Heart left ventricle (tissue), 13 donors: Measurements from ENCODE around the gene TMEM11.

Source experiments
- CTCF ChIP-seq, 12 donors: fragments of 200-600 bp; sonication (generic) in 4 of 12; IDR thresholded peaks; one replicate each; pipeline versions ENCODE4 v1.5.0 to v1.8.0; 2018 to 2022; ENCODE audit warnings: antibody characterized with exemption in 12 of 12, mild to moderate bottlenecking in 5 of 12
- POLR2A ChIP-seq, 2 donors: fragments of 450-650 bp; IDR thresholded peaks; one replicate each; pipeline ENCODE4 v1.6.1; 2017; ENCODE audit warnings: antibody characterized with exemption in 2 of 2, mild to moderate bottlenecking in 2 of 2, moderate library complexity in 2 of 2
- donor health status: ischemic (EF 13 %, LVEDD 7.1; RV severe dilation, severe dysfunction).
- donor health status: DM: no; HTN: yes; CAD: no.
- donor health status: DM: no; HTN: no; CAD: no.
- donor health status: ischemic (EF 25% LVEDD 6.9; RV normal size, moderate dysfunction).
- donor health status: ischemic (EF 25% LVEDD 5.7; RV mildly dilated, moderate dysfunction).
- donor health status: ischemic (EF 35%, LVEDD 5.7; RV mildly dilated, moderate dysfunction).
- donor health status: nonischemic (EF 11% LVEDD 7.7; RV severe dilation, severe dysfunction).
- donor health status: DM: yes; HTN: yes; CAD: no.
- donor health status: PGD.
- donor health status: ischemic (EF 29% LVEDD 5.4; RV normal size, mild dysfunction).
- donor health status: nonischemic (EF 23%, LVEDD 6.1; RV moderate dilation, normal function).

- TF ChIP-seq CTCF (IDR thresholded peaks at IDR 0.05) (no peak), POLR2A (IDR thresholded peaks at IDR 0.05) (no peak)
Observed at GRCh38 chr17:21242026-21242697, 28.2 kb upstream of the TMEM11 start.
